Activated T-cell treated with anti-CD3 and anti-CD28 coated beads for 1 hour (primary cell): ENCODE results near the gene DYNLRB1.
A peak's percentile ranks its signal among the peaks of the same experiment; 100 is the strongest.
"Not testable (repeated sequence)": the region's sequence is repeated elsewhere in the genome, so short reads cannot be mapped to it uniquely, and the experiment has no call there.

ENCODE experiments used
- DNase-seq: peaks from one replicate; pipeline ENCODE4 v3.0.0-alpha.2; 2020; ENCODE audit warnings: low read depth

Gene DYNLRB1

GRCh38 chr20:34512266-34512954, 3.8 kb upstream of the DYNLRB1 start:
- DNase-seq = no peak

- no peak for DNase-seq
Observed at GRCh38 chr20:34512955-34513419, 3.2 kb upstream of the DYNLRB1 start.

GRCh38 chr20:34514034-34514433, 2.2 kb upstream of the DYNLRB1 start:
- DNase-seq = not testable (repeated sequence)

- no peak for DNase-seq
Observed at GRCh38 chr20:34514897-34515483, 1.2 kb upstream of the DYNLRB1 start.

- peak; percentile 58 for DNase-seq
Observed at GRCh38 chr20:34515484-34516246, 557 bp upstream of the DYNLRB1 start.

- no peak for DNase-seq
Observed at GRCh38 chr20:34517114-34517505, 888 bp downstream of the DYNLRB1 start.

- not testable (repeated sequence) for DNase-seq
Observed at GRCh38 chr20:34518863-34519262, 2.6 kb downstream of the DYNLRB1 start.

GRCh38 chr20:34519841-34520240, 3.6 kb downstream of the DYNLRB1 start:
- DNase-seq = not testable (repeated sequence)

- peak; percentile 23 for DNase-seq
Observed at GRCh38 chr20:34522969-34523871, 7.0 kb downstream of the DYNLRB1 start.

- DNase-seq = no peak
Observed at GRCh38 chr20:34524426-34524825, 8.2 kb downstream of the DYNLRB1 start.

- no peak for DNase-seq
Observed at GRCh38 chr20:34525342-34525708, 9.1 kb downstream of the DYNLRB1 start.

- no peak for DNase-seq
Observed at GRCh38 chr20:34525709-34526416, 9.6 kb downstream of the DYNLRB1 start.

GRCh38 chr20:34526466-34526865, 10.2 kb downstream of the DYNLRB1 start:
- DNase-seq = no peak

- DNase-seq = no peak
Observed at GRCh38 chr20:34527016-34527415, 10.8 kb downstream of the DYNLRB1 start.

GRCh38 chr20:34528921-34529297, 12.7 kb downstream of the DYNLRB1 start:
- DNase-seq = no peak

- DNase-seq = no peak
Observed at GRCh38 chr20:34529742-34530141, 13.5 kb downstream of the DYNLRB1 start.

GRCh38 chr20:34530342-34530741, 14.1 kb downstream of the DYNLRB1 start:
- no peak for DNase-seq

- DNase-seq = no peak
Observed at GRCh38 chr20:34531608-34532265, 15.5 kb downstream of the DYNLRB1 start.

- DNase-seq = no peak
Observed at GRCh38 chr20:34532320-34532719, 16.1 kb downstream of the DYNLRB1 start.

- no peak for DNase-seq
Observed at GRCh38 chr20:34532756-34533155, 16.5 kb downstream of the DYNLRB1 start.
